ENCODE data around the gene ESR2.
A peak's percentile ranks its signal among the peaks of the same experiment; 100 is the strongest.

Gene ESR2

GRCh38 chr14:64294672-64295413 lies 672 bp upstream of the ESR2 start:
- Histone ChIP-seq H2AFZ (ENCODE audit: low read depth, low read length) (peak overlapping the region; percentile 62), H3K9me3 (ENCODE audit: low read length) (no peaks in the 10 kb centered on the region), H3K27me3 (ENCODE audit: insufficient read depth, low read length) (peaks cover 23% of the 10 kb centered on the region), H3K4me3 (ENCODE audit: low read length) (no peak overlapping the region), H3K4me1 (ENCODE audit: insufficient read depth, low read length) (peaks cover 10% of the 10 kb centered on the region), H3K36me3 (ENCODE audit: insufficient read depth, low read length) (no peaks in the 10 kb centered on the region)

- H2AFZ ChIP-seq (ENCODE audit: low read depth, low read length) = no peak overlapping the region
- no peaks in the 10 kb centered on the region for H3K36me3 ChIP-seq (ENCODE audit: insufficient read depth, low read length)
- H3K9me3 ChIP-seq (ENCODE audit: low read length) = no peaks in the 10 kb centered on the region
- peaks cover 10% of the 10 kb centered on the region for H3K4me1 ChIP-seq (ENCODE audit: insufficient read depth, low read length)
- H3K4me3 ChIP-seq (ENCODE audit: low read length) = no peak overlapping the region
- peaks cover 23% of the 10 kb centered on the region for H3K27me3 ChIP-seq (ENCODE audit: insufficient read depth, low read length)
These were observed 2.0 kb downstream of the ESR2 start for GRCh38 chr14:64292197-64292596.

GRCh38 chr14:64289571-64289970 lies 4.6 kb downstream of the ESR2 start:
- peaks cover 21% of the 10 kb centered on the region for H3K27me3 ChIP-seq (ENCODE audit: insufficient read depth, low read length)
- no peaks in the 10 kb centered on the region for H3K36me3 ChIP-seq (ENCODE audit: insufficient read depth, low read length)
- no peak overlapping the region for H3K4me3 ChIP-seq (ENCODE audit: low read length)
- no peaks in the 10 kb centered on the region for H3K9me3 ChIP-seq (ENCODE audit: low read length)
- H3K4me1 ChIP-seq (ENCODE audit: insufficient read depth, low read length) = peaks cover 10% of the 10 kb centered on the region
- H2AFZ ChIP-seq (ENCODE audit: low read depth, low read length) = no peak overlapping the region

GRCh38 chr14:64281805-64282204 lies 12.4 kb downstream of the ESR2 start:
- H2AFZ ChIP-seq (ENCODE audit: low read depth, low read length) = no peak overlapping the region
- no peaks in the 10 kb centered on the region for H3K27me3 ChIP-seq (ENCODE audit: insufficient read depth, low read length)
- H3K9me3 ChIP-seq (ENCODE audit: low read length) = peaks cover 2% of the 10 kb centered on the region
- no peaks in the 10 kb centered on the region for H3K36me3 ChIP-seq (ENCODE audit: insufficient read depth, low read length)
- H3K4me1 ChIP-seq (ENCODE audit: insufficient read depth, low read length) = no peaks in the 10 kb centered on the region
- no peak overlapping the region for H3K4me3 ChIP-seq (ENCODE audit: low read length)

GRCh38 chr14:64279704-64280668 lies 14.2 kb downstream of the ESR2 start:
- Histone ChIP-seq H3K9me3 (ENCODE audit: low read length) (peaks cover 2% of the 10 kb centered on the region), H2AFZ (ENCODE audit: low read depth, low read length) (no peak overlapping the region), H3K27me3 (ENCODE audit: insufficient read depth, low read length) (no peaks in the 10 kb centered on the region), H3K4me3 (ENCODE audit: low read length) (no peak overlapping the region), H3K4me1 (ENCODE audit: insufficient read depth, low read length) (no peaks in the 10 kb centered on the region), H3K36me3 (ENCODE audit: insufficient read depth, low read length) (no peaks in the 10 kb centered on the region)

- Histone ChIP-seq H3K27me3 (ENCODE audit: insufficient read depth, low read length) (no peaks in the 10 kb centered on the region), H3K4me1 (ENCODE audit: insufficient read depth, low read length) (no peaks in the 10 kb centered on the region), H3K4me3 (ENCODE audit: low read length) (no peak overlapping the region), H3K9me3 (ENCODE audit: low read length) (peaks cover 2% of the 10 kb centered on the region), H3K36me3 (ENCODE audit: insufficient read depth, low read length) (no peaks in the 10 kb centered on the region), H2AFZ (ENCODE audit: low read depth, low read length) (no peak overlapping the region)
These were observed 15.7 kb downstream of the ESR2 start for GRCh38 chr14:64278458-64278857.

- Histone ChIP-seq H3K4me3 (ENCODE audit: low read length) (no peak overlapping the region), H3K36me3 (ENCODE audit: insufficient read depth, low read length) (no peaks in the 10 kb centered on the region), H2AFZ (ENCODE audit: low read depth, low read length) (no peak overlapping the region), H3K27me3 (ENCODE audit: insufficient read depth, low read length) (no peaks in the 10 kb centered on the region), H3K9me3 (ENCODE audit: low read length) (peaks cover 1% of the 10 kb centered on the region), H3K4me1 (ENCODE audit: insufficient read depth, low read length) (no peaks in the 10 kb centered on the region)
These were observed 22.2 kb downstream of the ESR2 start for GRCh38 chr14:64272019-64272418.

- H2AFZ ChIP-seq (ENCODE audit: low read depth, low read length) = peak overlapping the region; percentile 10
- no peaks in the 10 kb centered on the region for H3K36me3 ChIP-seq (ENCODE audit: insufficient read depth, low read length)
- no peak overlapping the region for H3K4me3 ChIP-seq (ENCODE audit: low read length)
- H3K9me3 ChIP-seq (ENCODE audit: low read length) = no peaks in the 10 kb centered on the region
- H3K27me3 ChIP-seq (ENCODE audit: insufficient read depth, low read length) = no peaks in the 10 kb centered on the region
- H3K4me1 ChIP-seq (ENCODE audit: insufficient read depth, low read length) = no peaks in the 10 kb centered on the region
These were observed 27.9 kb downstream of the ESR2 start for GRCh38 chr14:64266239-64266638.

GRCh38 chr14:64265222-64265621 lies 28.9 kb downstream of the ESR2 start:
- H3K36me3 ChIP-seq (ENCODE audit: insufficient read depth, low read length) = no peaks in the 10 kb centered on the region
- H3K4me3 ChIP-seq (ENCODE audit: low read length) = no peak overlapping the region
- no peaks in the 10 kb centered on the region for H3K4me1 ChIP-seq (ENCODE audit: insufficient read depth, low read length)
- H3K27me3 ChIP-seq (ENCODE audit: insufficient read depth, low read length) = no peaks in the 10 kb centered on the region
- no peak overlapping the region for H2AFZ ChIP-seq (ENCODE audit: low read depth, low read length)
- H3K9me3 ChIP-seq (ENCODE audit: low read length) = no peaks in the 10 kb centered on the region

GRCh38 chr14:64260418-64260817 lies 33.8 kb downstream of the ESR2 start:
- Histone ChIP-seq H3K4me1 (ENCODE audit: insufficient read depth, low read length) (no peaks in the 10 kb centered on the region), H3K27me3 (ENCODE audit: insufficient read depth, low read length) (no peaks in the 10 kb centered on the region)

GRCh38 chr14:64255756-64256155 lies 38.4 kb downstream of the ESR2 start:
- peaks cover 8% of the 10 kb centered on the region for H3K4me1 ChIP-seq (ENCODE audit: insufficient read depth, low read length)
- no peaks in the 10 kb centered on the region for H3K9me3 ChIP-seq (ENCODE audit: low read length)

More at GRCh38 chr14:64260418-64260817, 33.8 kb downstream of the ESR2 start:
- Histone ChIP-seq H3K9me3 (ENCODE audit: low read length) (no peaks in the 10 kb centered on the region), H2AFZ (ENCODE audit: low read depth, low read length) (no peak overlapping the region), H3K4me3 (ENCODE audit: low read length) (no peak overlapping the region), H3K36me3 (ENCODE audit: insufficient read depth, low read length) (no peaks in the 10 kb centered on the region)

GRCh38 chr14:64253672-64254071 lies 40.5 kb downstream of the ESR2 start:
- no peaks in the 10 kb centered on the region for H3K27me3 ChIP-seq (ENCODE audit: insufficient read depth, low read length)
- no peak overlapping the region for H2AFZ ChIP-seq (ENCODE audit: low read depth, low read length)
- no peaks in the 10 kb centered on the region for H3K36me3 ChIP-seq (ENCODE audit: insufficient read depth, low read length)
- H3K4me3 ChIP-seq (ENCODE audit: low read length) = no peak overlapping the region
- peaks cover 24% of the 10 kb centered on the region for H3K4me1 ChIP-seq (ENCODE audit: insufficient read depth, low read length)
- H3K9me3 ChIP-seq (ENCODE audit: low read length) = no peaks in the 10 kb centered on the region

More at GRCh38 chr14:64255756-64256155, 38.4 kb downstream of the ESR2 start:
- Histone ChIP-seq H3K36me3 (ENCODE audit: insufficient read depth, low read length) (no peaks in the 10 kb centered on the region), H3K4me3 (ENCODE audit: low read length) (no peak overlapping the region), H2AFZ (ENCODE audit: low read depth, low read length) (no peak overlapping the region), H3K27me3 (ENCODE audit: insufficient read depth, low read length) (no peaks in the 10 kb centered on the region)

- no peaks in the 10 kb centered on the region for H3K9me3 ChIP-seq (ENCODE audit: low read length)
- H3K36me3 ChIP-seq (ENCODE audit: insufficient read depth, low read length) = no peaks in the 10 kb centered on the region
- no peak overlapping the region for H2AFZ ChIP-seq (ENCODE audit: low read depth, low read length)
- H3K27me3 ChIP-seq (ENCODE audit: insufficient read depth, low read length) = no peaks in the 10 kb centered on the region
- no peak overlapping the region for H3K4me3 ChIP-seq (ENCODE audit: low read length)
- peaks cover 24% of the 10 kb centered on the region for H3K4me1 ChIP-seq (ENCODE audit: insufficient read depth, low read length)
These were observed 44.8 kb downstream of the ESR2 start for GRCh38 chr14:64249363-64249762.

All from neuron (in vitro differentiated cells).